ENCODE results near the gene SNX3.

DNA sequence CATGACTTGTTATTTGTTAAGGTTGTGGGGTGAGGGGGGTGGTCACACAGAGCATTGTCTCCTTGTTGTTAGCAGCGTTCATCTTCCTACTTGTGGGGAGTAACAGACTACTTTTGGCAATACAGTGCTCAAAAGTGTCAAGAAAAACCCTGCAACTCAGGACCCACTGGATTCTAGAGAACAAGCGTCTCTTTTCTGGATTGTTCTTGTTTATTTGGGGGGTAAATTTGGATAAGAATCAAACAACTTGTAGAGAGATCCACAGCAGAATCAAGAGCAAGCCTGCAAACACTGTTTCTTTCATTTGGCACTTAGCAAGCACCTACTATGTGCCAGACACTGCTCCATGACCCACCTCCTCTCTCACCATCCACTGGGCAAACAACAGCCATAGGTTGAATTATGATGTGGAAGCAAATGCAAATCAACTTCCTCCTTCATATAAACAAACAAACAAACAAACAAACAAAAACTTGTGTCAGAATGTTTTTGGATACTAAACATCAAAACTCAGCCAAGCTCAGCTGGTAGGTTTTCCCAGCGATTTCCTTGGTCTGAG lies 99.0 kb downstream of the SNX3 start:
- TF ChIP-seq, protein P1, sequence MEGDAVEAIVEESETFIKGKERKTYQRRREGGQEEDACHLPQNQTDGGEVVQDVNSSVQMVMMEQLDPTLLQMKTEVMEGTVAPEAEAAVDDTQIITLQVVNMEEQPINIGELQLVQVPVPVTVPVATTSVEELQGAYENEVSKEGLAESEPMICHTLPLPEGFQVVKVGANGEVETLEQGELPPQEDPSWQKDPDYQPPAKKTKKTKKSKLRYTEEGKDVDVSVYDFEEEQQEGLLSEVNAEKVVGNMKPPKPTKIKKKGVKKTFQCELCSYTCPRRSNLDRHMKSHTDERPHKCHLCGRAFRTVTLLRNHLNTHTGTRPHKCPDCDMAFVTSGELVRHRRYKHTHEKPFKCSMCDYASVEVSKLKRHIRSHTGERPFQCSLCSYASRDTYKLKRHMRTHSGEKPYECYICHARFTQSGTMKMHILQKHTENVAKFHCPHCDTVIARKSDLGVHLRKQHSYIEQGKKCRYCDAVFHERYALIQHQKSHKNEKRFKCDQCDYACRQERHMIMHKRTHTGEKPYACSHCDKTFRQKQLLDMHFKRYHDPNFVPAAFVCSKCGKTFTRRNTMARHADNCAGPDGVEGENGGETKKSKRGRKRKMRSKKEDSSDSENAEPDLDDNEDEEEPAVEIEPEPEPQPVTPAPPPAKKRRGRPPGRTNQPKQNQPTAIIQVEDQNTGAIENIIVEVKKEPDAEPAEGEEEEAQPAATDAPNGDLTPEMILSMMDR (IDR thresholded peaks at IDR 0.05): no peak
- no peak for TF ChIP-seq EP300 (IDR thresholded peaks at IDR 0.05)
